Measurements from ENCODE around the gene ARIH2.

- TF ChIP-seq, protein P1, sequence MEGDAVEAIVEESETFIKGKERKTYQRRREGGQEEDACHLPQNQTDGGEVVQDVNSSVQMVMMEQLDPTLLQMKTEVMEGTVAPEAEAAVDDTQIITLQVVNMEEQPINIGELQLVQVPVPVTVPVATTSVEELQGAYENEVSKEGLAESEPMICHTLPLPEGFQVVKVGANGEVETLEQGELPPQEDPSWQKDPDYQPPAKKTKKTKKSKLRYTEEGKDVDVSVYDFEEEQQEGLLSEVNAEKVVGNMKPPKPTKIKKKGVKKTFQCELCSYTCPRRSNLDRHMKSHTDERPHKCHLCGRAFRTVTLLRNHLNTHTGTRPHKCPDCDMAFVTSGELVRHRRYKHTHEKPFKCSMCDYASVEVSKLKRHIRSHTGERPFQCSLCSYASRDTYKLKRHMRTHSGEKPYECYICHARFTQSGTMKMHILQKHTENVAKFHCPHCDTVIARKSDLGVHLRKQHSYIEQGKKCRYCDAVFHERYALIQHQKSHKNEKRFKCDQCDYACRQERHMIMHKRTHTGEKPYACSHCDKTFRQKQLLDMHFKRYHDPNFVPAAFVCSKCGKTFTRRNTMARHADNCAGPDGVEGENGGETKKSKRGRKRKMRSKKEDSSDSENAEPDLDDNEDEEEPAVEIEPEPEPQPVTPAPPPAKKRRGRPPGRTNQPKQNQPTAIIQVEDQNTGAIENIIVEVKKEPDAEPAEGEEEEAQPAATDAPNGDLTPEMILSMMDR (IDR thresholded peaks at IDR 0.05) = no peak
- TF ChIP-seq POLR2AphosphoS5 (IDR thresholded peaks at IDR 0.05) = no peak
Observed at GRCh38 chr3:48985831-48986376, 67.3 kb downstream of the ARIH2 start.
